RPMI8226 (cell line): Measurements from ENCODE around the gene UCP3.
"Not testable (repeated sequence)": the region's sequence is repeated elsewhere in the genome, so short reads cannot be mapped to it uniquely, and the experiment has no call there.

Experiments
- DNase-seq: peaks from one replicate; pipeline ENCODE4 v3.0.0-alpha.2; 2015

The UCP3 gene

GRCh38 chr11:73999581-74000306 is 9.1 kb downstream of the UCP3 start:
- DNase-seq = no peak

- DNase-seq = no peak
Measured at GRCh38 chr11:73998846-73999575, 9.9 kb downstream of the UCP3 start.

- no peak for DNase-seq
Measured at GRCh38 chr11:73997120-73997770, 11.6 kb downstream of the UCP3 start.

- no peak for DNase-seq
Measured at GRCh38 chr11:73996161-73996747, 12.6 kb downstream of the UCP3 start.

- no peak for DNase-seq
Measured at GRCh38 chr11:73995731-73996130, 13.2 kb downstream of the UCP3 start.

GRCh38 chr11:73995247-73995646 is 13.6 kb downstream of the UCP3 start:
- no peak for DNase-seq

GRCh38 chr11:73991471-73992006 is 17.3 kb downstream of the UCP3 start:
- DNase-seq = no peak

- no peak for DNase-seq
Measured at GRCh38 chr11:73990730-73991129, 18.2 kb downstream of the UCP3 start.

- DNase-seq = no peak
Measured at GRCh38 chr11:73989156-73989555, 19.7 kb downstream of the UCP3 start.

GRCh38 chr11:73988227-73988626 is 20.7 kb downstream of the UCP3 start:
- DNase-seq = no peak

GRCh38 chr11:73985661-73986060 is 23.2 kb downstream of the UCP3 start:
- DNase-seq = not testable (repeated sequence)

GRCh38 chr11:73983741-73984538 is 24.9 kb downstream of the UCP3 start:
- no peak for DNase-seq

- DNase-seq = peak; percentile 98
Measured at GRCh38 chr11:73982990-73983740, 25.7 kb downstream of the UCP3 start.

GRCh38 chr11:73982595-73982989 is 26.3 kb downstream of the UCP3 start, which contains the start of gene UCP2:
Gene UCP2, minus strand, starts transcription at chr11:73982843. Its CDS starts 4,465 bp downstream, at chr11:73978378.
- peak; percentile 96 for DNase-seq

GRCh38 chr11:73981051-73981805 is 27.7 kb downstream of the UCP3 start:
- DNase-seq = no peak

GRCh38 chr11:73980001-73980961 is 28.6 kb downstream of the UCP3 start:
- DNase-seq = peak; percentile 93

GRCh38 chr11:73978576-73979086 is 30.3 kb downstream of the UCP3 start:
- no peak for DNase-seq

- DNase-seq = no peak
Measured at GRCh38 chr11:73977856-73978519, 30.9 kb downstream of the UCP3 start.
